Measurements from ENCODE around the gene OR1E1.
"Not testable (repeated sequence)": the region's sequence is repeated elsewhere in the genome, so short reads cannot be mapped to it uniquely, and the experiment has no call there.

The OR1E1 gene, protein sequence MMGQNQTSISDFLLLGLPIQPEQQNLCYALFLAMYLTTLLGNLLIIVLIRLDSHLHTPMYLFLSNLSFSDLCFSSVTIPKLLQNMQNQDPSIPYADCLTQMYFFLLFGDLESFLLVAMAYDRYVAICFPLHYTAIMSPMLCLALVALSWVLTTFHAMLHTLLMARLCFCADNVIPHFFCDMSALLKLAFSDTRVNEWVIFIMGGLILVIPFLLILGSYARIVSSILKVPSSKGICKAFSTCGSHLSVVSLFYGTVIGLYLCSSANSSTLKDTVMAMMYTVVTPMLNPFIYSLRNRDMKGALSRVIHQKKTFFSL

DNA sequence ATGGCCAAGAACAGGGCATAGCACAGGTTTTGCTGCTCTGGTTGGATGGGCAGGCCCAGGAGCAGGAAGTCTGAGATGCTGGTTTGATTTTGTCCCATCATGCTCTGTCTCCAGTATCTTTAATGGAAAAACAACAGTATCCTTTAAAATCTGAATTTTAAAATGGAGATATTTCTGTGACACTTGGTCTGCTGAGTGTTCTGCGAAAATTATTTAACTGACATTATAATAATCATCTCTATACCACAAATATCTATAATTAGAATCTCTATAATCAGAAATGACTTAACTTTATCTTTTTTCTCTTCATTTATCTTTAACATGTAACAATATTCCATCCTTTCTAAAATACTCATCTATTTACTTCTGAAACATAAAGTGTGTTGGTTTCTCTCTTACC, at the start of gene OR1E1:
Gene OR1E1, minus strand, starts transcription at position 101 of the 400 bp plus-strand sequence. Its CDS starts 0 bp downstream, at position 101.
- no peak for DNase-seq (ENCODE audit: low read depth, low spot score)

DNA sequence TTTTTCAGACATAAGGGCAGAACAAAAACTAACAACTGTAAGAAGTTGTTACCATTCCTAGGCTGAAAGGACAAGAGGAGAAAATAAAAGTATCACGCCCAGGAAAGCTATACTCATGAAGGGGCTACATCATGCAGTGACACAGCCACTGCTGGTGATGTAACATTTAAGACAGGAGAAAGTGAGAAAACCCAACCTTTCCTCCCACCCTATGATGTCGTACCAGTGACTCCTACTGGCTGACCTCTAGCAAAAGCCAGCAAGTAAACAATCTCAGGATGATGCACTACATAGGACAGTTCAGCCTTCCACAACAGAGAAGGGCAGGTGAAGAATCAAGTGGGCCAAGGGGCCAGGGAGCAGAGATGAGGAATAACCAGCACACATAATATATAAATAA, 49.4 kb upstream of the OR1E1 start:
- no peak for DNase-seq (ENCODE audit: low read depth, low spot score)

DNA sequence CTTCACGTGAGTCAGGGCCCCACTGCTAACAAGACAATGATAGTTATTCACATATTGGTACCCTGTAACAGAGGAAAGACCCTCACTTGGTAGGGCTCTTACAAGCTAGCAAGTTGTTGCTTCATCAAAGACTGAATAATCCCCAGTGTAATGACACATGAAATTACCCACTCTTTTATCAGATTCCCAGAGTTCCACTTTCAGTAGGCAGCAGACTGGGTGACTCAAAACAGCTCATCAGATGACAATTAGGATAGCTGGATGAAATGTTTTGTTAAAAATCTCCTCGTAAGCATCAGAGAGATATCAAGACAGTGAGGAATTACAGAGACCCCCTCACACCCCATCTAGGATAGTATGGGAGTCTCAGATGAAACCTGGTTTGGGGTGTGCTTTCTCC, 42.2 kb upstream of the OR1E1 start:
- no peak for DNase-seq (ENCODE audit: low read depth, low spot score)

DNA sequence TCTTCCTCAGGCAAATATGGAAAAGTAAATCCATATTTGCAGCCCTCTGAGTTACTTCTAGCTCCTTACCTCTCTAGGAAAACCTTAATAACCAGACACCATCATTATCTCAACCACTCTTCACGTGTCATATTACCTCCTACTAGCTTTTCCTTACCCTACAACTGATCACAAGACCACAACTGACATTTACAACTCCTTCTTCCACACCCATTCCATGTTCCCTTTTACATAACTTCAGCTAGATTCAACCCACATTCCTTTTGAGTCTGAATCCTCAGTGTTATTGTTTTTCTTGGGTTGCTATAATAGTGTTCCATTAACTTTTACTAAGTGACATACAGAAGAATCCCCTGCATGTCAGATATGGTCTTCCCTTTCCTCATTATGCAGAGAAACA, 40.2 kb upstream of the OR1E1 start:
- DNase-seq (ENCODE audit: low read depth, low spot score): no peak

DNA sequence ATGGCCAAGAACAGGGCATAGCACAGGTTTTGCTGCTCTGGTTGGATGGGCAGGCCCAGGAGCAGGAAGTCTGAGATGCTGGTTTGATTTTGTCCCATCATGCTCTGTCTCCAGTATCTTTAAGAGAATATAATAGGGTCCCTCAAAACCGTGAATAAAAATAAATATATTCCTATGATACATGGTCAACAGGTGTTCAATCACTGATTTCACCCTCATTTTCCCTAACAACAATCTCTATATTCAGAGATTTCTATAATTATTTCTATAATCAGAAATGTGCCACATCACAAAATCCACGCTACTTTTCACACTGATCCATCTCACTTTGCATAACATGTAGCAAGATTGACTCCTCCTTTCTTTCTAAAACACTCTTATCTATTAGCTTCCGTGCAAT, 35.5 kb upstream of the OR1E1 start, which contains the start of gene OR1E2:
Gene OR1E2, minus strand, starts transcription at position 101 of the 400 bp plus-strand sequence. Its CDS starts 0 bp downstream, at position 101.
- DNase-seq (ENCODE audit: low read depth, low spot score): no peak

DNA sequence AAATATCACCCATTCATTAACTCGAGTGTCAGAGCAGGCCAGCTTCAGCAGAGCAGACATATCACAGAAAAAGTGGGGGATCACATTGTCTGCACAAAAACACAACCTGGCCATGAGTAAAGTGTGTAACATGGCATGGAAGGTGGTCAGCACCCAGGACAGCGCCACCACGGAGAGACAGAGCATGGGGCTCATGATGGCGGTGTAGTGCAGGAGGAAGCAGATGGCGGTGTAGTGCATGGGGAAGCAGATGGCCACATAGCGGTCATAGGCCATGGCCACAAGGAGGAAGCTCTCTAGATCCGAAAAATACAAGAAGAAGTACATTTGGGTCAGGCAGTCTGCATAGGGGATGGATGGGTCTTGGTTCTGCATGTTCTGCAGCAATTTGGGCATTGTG, 35.0 kb upstream of the OR1E1 start:
- not testable (repeated sequence) for DNase-seq (ENCODE audit: low read depth, low spot score)

DNA sequence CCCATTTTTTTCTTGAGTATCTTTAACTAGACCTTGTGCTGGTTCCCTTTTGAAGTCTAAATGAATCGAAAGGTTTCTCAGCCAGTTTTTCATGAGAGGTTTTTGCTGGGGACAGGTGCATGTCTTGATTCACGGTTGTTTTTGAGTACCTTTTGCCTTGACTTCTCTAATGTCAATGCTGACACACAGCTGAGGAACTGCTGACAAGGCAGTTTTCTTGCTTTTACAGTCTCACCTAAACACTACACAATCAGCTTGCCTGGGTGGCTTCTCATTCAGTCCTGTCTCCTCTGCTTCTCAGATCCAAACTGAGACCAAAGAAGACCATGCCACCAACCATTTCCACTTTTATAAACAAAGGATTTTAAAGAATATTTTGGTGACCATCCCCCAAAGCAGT, 20.0 kb upstream of the OR1E1 start:
- DNase-seq (ENCODE audit: low read depth, low spot score): no peak

DNA sequence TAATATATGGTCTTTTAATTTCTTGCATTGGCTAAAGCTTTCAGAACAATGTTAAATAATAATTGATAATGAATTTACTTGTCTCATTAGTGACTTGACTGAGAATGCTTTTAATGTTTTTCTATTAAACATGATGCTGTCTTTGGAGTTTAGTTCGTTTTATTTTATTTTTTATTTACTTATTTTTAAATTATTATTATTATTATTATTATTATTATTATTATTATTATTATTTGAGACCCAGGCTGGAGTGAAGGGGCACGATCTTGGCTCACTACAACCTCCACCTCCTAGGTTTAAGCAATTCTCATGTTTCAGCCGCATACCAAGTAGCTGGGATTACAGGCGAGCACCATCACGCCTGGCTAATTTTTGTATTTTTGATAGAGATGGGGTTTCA, 17.4 kb upstream of the OR1E1 start:
- no peak for DNase-seq (ENCODE audit: low read depth, low spot score)

DNA sequence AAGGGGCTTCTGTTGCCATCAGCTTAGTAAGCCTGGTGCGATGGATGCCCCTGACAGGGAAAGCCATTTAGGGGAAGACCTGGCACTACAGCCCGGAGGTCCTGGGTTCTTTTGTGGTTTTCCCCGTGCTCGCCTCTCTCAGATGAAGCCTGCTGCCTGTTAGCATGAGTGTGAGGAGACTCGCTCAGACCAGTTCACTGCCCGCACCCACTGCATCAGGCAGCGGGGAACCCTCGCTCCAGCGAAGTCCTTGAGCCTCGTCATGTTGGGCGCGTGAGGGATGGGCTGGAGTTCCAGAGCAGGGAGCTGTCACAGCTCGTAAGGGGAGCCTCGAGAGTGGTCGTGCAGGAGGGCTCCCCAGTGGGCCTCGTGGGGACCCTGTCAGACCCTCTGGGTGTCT, 14.0 kb upstream of the OR1E1 start:
- DNase-seq (ENCODE audit: low read depth, low spot score): not testable (repeated sequence)

DNA sequence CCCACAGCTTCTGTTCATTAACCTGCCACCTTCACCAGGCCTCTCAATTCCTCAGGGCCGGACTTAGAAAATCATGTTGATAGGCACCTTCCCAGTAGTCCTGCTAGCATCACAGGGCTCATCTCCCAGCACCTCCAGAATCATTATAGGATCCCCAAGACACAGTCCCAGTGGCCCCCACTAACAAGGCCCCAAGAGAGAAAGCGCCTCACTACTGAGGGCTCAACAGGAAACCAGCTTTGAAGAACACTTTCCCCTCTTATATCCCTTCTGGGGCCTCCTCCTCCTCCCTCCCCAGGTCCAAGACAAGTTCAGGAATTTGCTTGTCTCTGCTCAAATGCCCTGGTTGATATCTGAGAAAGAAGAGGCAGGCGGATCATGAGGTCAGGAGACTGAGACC, 12.9 kb upstream of the OR1E1 start, which contains the start of gene OR3A3:
Gene OR3A3, plus strand, starts transcription at position 301 of the 400 bp plus-strand sequence.
- no peak for DNase-seq (ENCODE audit: low read depth, low spot score)

DNA sequence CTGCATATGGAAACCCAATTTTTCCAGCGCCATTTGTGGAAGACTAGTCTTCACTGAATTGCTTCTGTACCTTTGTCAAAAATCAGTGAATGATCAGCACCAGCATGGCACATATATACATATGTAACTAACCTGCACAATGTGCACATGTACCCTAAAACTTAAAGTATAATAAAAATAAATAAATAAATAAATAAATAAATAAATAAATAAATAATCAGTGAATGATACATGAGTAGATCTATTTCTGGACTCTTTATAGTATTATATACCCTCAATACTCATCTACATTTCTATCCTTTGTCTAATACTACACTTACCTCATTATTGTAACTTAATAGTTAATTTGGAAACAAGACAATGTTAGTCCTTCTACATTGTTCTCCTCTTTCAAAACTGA, 5.6 kb upstream of the OR1E1 start:
- DNase-seq (ENCODE audit: low read depth, low spot score): not testable (repeated sequence)

DNA sequence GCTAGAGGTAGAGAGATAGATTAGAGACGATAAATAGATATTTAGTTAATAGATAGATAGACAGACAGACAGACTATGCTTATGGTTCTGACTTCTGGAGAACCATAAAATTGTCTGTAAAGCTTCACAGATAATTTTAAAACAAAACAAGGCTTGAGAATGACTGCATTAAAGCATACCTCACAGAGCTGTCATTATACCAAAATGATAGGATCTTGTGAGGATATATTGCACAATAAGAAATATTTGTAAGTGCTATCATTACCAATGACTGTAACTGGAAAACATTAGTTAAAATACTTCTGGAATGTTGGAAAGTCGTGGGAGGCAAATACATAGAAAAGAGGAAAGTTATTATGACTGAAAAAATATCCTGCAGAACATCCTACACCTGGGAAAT, 3.6 kb upstream of the OR1E1 start:
- DNase-seq (ENCODE audit: low read depth, low spot score): no peak

DNA sequence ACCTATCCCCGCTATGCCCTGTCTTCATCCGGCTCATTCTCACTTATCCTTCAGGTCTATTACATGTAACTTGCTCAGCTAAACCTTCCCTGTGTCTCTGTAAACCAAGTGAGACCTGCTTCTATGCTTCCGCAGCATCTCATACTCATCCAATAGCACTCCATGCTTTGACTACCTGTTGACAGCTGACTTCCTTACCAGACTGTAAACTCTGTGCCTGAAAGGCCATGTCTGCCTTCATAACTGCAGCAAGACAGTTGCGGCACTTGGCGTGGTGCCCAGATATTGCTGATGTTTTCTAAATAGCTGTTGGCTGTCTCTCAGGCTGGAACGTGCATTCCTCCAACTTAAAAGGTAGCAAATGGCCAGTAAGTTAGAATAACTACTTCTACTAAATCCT, 1.8 kb upstream of the OR1E1 start:
- no peak for DNase-seq (ENCODE audit: low read depth, low spot score)

DNA sequence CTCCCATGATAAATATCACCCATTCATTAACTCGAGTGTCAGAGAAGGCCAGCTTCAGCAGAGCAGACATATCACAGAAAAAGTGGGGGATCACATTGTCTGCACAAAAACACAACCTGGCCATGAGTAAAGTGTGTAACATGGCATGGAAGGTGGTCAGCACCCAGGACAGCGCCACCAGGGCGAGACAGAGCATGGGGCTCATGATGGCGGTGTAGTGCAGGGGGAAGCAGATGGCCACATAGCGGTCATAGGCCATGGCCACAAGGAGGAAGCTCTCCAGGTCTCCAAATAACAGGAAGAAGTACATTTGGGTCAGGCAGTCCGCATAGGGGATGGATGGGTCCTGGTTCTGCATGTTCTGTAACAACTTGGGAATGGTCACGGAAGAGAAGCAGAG, 409 bp downstream of the OR1E1 start:
- not testable (repeated sequence) for DNase-seq (ENCODE audit: low read depth, low spot score)

DNA sequence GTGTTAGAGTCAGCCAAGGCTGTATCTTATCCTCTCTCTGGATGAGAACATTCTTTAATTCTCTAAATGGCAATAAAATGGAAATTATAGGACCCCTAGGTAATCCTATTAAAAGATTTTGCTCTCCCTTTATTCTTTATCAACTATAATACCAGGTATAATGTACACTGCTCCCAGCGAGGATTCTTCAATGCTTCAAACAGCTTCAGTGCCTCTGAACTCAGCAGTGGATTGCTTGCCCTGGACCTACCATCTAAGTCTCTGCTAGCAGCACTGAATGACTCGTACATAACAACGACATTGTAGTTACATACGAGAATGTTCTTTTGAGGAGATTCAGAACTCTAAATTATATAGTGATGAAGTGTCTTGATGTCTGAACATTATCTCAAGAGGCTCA, 8.4 kb downstream of the OR1E1 start:
- no peak for DNase-seq (ENCODE audit: low read depth, low spot score)

DNA sequence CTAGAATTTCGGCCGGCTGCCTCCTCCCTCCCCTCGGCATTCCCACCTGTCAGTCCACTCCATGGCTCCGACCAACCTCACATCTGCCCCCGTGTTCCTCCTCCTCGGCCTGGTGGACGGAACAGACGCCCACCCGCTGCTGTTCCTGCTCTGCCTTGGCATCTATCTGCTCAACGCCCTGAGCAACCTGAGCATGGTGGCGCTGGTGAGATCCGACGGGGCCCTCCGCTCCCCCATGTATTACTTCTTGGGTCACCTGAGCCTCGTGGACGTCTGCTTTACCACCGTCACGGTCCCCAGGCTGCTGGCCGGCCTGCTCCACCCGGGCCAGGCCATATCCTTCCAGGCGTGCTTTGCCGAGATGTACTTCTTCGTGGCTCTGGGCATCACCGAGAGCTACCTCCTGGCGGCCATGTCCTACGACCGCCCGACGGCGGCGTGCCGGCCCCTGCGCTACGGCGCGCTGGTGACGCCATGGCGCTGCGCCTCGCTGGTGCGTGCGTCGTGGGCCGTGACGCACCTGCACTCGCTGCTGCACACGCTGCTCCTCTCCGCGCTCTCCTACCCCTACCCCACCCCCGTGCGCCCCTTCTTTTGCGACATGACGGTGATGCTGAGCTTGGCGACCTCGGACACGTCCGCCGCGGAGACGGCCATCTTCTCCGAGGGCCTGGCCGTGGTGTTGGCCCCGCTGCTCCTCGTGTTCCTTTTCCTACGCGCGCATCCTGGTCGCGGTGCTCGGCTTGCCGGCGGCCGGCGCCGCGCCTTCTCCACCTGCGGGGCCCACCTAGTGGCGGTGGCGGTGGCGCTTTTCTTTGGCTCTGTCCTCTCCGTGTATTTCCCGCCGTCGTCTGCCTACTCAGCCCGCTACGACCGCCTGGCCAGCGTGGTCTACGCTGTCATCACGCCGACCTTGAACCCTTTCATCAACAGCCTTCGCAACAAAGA, 12.1 kb downstream of the OR1E1 start, which contains the start of gene OR3A2:
Gene OR3A2, minus strand, starts transcription at position 440 of the 948 bp plus-strand sequence.
- no peak for DNase-seq (ENCODE audit: low read depth, low spot score)

DNA sequence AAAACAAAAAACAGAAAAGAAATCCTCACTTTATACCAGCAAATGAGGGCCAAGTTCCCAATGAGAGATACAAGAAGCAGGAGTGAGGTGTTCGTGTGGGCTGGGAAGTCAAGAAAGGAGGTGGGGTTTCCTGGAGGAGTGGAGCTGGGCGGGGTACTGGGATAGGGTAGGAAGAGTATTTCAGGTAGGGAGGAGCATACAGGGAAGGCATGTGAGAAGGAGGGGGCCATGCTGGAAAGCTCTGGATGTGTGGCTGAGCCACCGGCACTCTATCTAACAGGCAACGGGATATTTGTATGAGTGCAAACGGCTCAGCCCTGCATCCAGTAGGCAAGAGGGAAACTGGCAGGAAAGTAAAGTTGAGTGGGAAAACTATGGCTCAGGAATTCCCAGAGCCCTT, 16.3 kb downstream of the OR1E1 start:
- DNase-seq (ENCODE audit: low read depth, low spot score): no peak

DNA sequence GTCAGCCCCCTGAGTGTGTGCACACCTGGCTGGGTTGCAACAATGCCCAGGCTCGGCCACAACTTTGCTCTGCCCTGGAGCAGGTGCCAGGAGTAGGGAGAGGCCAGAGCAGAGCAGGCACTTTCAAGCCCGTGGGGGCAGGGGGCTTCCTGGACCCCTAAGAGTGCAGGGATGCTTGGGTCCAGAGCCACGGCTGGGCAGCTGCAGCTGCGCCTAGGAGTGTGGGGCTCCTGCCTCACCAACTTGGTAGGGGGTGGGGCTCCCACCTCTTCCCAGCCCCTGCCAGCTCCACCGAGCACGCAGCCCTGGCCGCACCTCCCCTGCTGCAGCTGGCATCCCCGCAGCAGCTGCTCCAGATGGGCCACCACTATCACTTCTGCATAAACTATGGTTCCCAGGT, 19.9 kb downstream of the OR1E1 start:
- no peak for DNase-seq (ENCODE audit: low read depth, low spot score)

DNA sequence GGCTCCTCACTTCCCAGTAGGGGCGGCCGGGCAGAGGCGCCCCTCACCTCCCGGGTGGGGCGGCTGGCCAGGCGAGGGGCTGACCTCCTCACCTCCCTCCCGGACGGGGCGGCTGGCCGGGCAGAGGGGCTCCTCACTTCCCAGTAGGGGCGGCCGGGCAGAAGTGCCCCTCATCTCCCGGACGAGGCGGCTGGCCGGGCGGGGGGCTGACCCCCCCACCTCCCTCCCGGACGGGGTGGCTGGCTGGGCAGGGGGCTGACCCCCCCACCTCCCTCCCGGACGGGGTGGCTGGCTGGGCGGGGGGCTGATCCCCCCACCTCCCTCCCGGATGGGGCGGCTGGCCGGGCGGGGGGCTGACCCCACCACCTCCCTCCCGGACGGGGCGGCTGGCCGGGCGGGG, 27.0 kb downstream of the OR1E1 start:
- not testable (repeated sequence) for DNase-seq (ENCODE audit: low read depth, low spot score)

All from brain pericyte (primary cell).